PFSK-1 (cell line): Measurements from ENCODE around the gene GABARAPL2. TPM values are rescaled to one million over a fixed set of nuclear protein-coding genes. Genes with fewer than 3 reads are reported as not detected.

Source experiments
- FOXP2 ChIP-seq: optimal IDR thresholded peaks from 2 replicates; pipeline ENCODE3; 2011; ENCODE audit warnings: borderline replicate concordance, control low read depth, inconsistent platforms; ENCODE audit not compliant: insufficient read depth; ENCODE audit errors: extremely low read length, extremely low read depth
- POLR2AphosphoS5 ChIP-seq: IDR thresholded peaks from 2 replicates; pipeline ENCODE4 v1.6.1; 2012; ENCODE audit warnings: low read depth, mild to moderate bottlenecking, control low read depth, low read length, moderate library complexity
- REST ChIP-seq, 2 experiments: IDR thresholded peaks; 2 replicates each; pipeline versions ENCODE4 v1.6.1 to v1.8.0; 2011 to 2012; ENCODE audit warnings: low read depth in 2 of 2, low read length in 2 of 2, control low read depth in 1 of 2, inconsistent platforms in 1 of 2, mild to moderate bottlenecking in 1 of 2, moderate library complexity in 1 of 2; ENCODE audit not compliant: insufficient read depth in 1 of 2
- SIN3A ChIP-seq: IDR thresholded peaks from 2 replicates; pipeline ENCODE4 v1.6.1; 2012; ENCODE audit warnings: mild to moderate bottlenecking, low read length, moderate library complexity, borderline replicate concordance; ENCODE audit not compliant: insufficient read depth
- TAF1 ChIP-seq: IDR thresholded peaks from 2 replicates; pipeline ENCODE4 v1.6.1; 2012; ENCODE audit warnings: low read length, control low read depth, borderline replicate concordance; ENCODE audit not compliant: insufficient read depth
- polyA plus RNA-seq: library from polyadenylated mRNA; unstranded; fragments of >200 nt; gene quantifications from one replicate; pipeline ENCODE4 v1.2.1, GENCODE V29; 2012; ENCODE audit warnings: low read depth, missing spikeins; ENCODE audit not compliant: insufficient read length

Gene GABARAPL2
- polyA plus RNA-seq = 51.6 TPM

GRCh38 chr16:75566040-75566757 is at the start of gene GABARAPL2:
Gene GABARAPL2, plus strand, starts transcription at chr16:75566379. Its CDS starts 108 bp downstream, at chr16:75566487.
- TF ChIP-seq POLR2AphosphoS5 (peak; percentile 67), SIN3A (no peak)

- TF ChIP-seq FOXP2 = no peak
- no peak for TF ChIP-seq REST (IDR thresholded peaks at IDR 0.05; ENCODE audit: insufficient read depth in 1 of 2, low read depth in 2 of 2, low read length in 2 of 2)
- no peak for TF ChIP-seq POLR2AphosphoS5
- no peak for TF ChIP-seq TAF1
- TF ChIP-seq SIN3A = no peak
These were observed 47.0 kb upstream of the GABARAPL2 start for GRCh38 chr16:75519175-75519574.

- TF ChIP-seq REST (IDR thresholded peaks at IDR 0.05; ENCODE audit: insufficient read depth in 1 of 2, low read depth in 2 of 2, low read length in 2 of 2) = no peak
- TF ChIP-seq FOXP2 = no peak
- no peak for TF ChIP-seq SIN3A
- TF ChIP-seq POLR2AphosphoS5 = no peak
- TF ChIP-seq TAF1 = no peak
These were observed 40.0 kb upstream of the GABARAPL2 start for GRCh38 chr16:75526032-75526790.

- no peak for TF ChIP-seq TAF1
- TF ChIP-seq FOXP2 = no peak
- no peak for TF ChIP-seq POLR2AphosphoS5
- no peak for TF ChIP-seq SIN3A
- TF ChIP-seq REST (IDR thresholded peaks at IDR 0.05; ENCODE audit: insufficient read depth in 1 of 2, low read depth in 2 of 2, low read length in 2 of 2) = no peak
These were observed 38.3 kb upstream of the GABARAPL2 start for GRCh38 chr16:75527825-75528299.

- no peak for TF ChIP-seq TAF1
- TF ChIP-seq POLR2AphosphoS5 = no peak
- TF ChIP-seq REST (IDR thresholded peaks at IDR 0.05; ENCODE audit: insufficient read depth in 1 of 2, low read depth in 2 of 2, low read length in 2 of 2) = no peak
- no peak for TF ChIP-seq SIN3A
- TF ChIP-seq FOXP2 = no peak
These were observed 36.9 kb upstream of the GABARAPL2 start for GRCh38 chr16:75529056-75529905.
